GM12878 (cell line): ENCODE data around the gene CITED1. TPM values are rescaled to one million over a fixed set of nuclear protein-coding genes. Genes with fewer than 3 reads are reported as not detected.

ENCODE experiments used
- ATAC-seq: fragments of 200-7000 bp; cut with Tn5 transposase; 3 replicates; pipeline ENCODE4 v1.9.1; 2020; ENCODE audit warnings: mild to moderate bottlenecking, moderate library complexity
- BruUV-seq: library from RNA; stranded (reverse); fragments of 400-500 nt; replicated peaks from 2 replicates; lab custom pipeline; 2021; lab: Mats Ljungman, UMichigan
- CTCF ChIA-PET: fragments of 300-600 bp; sonication (Branson Sonifier 250); formaldehyde crosslinking; extraction: SDS; loops from one replicate; lab custom pipeline; 2021; ENCODE audit warnings: inconsistent platforms; lab: Yijun Ruan, JAX
- POLR2A ChIA-PET: fragments of 350-600 bp; formaldehyde crosslinking; extraction: SDS; loops from one replicate; lab custom pipeline; 2021; ENCODE audit warnings: inconsistent platforms; lab: Charles Lee
- RAD21 ChIA-PET: fragments of 300-600 bp; sonication (Branson Sonifier 250); formaldehyde crosslinking; loops from one replicate; lab custom pipeline; 2023; ENCODE audit warnings: antibody characterized with exemption; ENCODE audit not compliant: unreplicated experiment; lab: Charles Lee
- SMC1A ChIA-PET: fragments of 300-600 bp; sonication (Branson Sonifier 250); formaldehyde crosslinking; loops from one replicate; lab custom pipeline; 2023; ENCODE audit not compliant: unreplicated experiment, uncharacterized antibody; lab: Charles Lee
- DNase-seq: peaks from one replicate; pipeline ENCODE4 v3.0.0-alpha.2; 2011; ENCODE audit warnings: low read depth, low spot score
- FAIRE-seq: peaks from 3 replicates; lab custom pipeline; 2011; peaks lifted over from hg19 to GRCh38; lab: Jason Lieb, UNC
- H2AFZ ChIP-seq: 2 replicates; pipeline ENCODE4 v1.6.0; 2011; ENCODE audit warnings: low read depth, low read length, control low read depth; ENCODE audit not compliant: control insufficient read depth
- H3K27ac ChIP-seq: 2 replicates; pipeline ENCODE4 v1.5.1; 2011; ENCODE audit warnings: control low read depth; ENCODE audit not compliant: control insufficient read depth, insufficient read depth
- H3K27me3 ChIP-seq, 2 experiments: replicated peaks in 1 of 2; 2 replicates each; pipeline versions ENCODE4 v1.6.0 to v1.6.1; 2011; ENCODE audit warnings: low read length in 1 of 2; ENCODE audit not compliant: control insufficient read depth in 2 of 2, insufficient read depth in 2 of 2
- H3K36me3 ChIP-seq, 2 experiments: 2 replicates each; pipeline ENCODE4 v1.5.1; 2011; ENCODE audit warnings: low read length in 1 of 2; ENCODE audit not compliant: control insufficient read depth in 2 of 2, insufficient read depth in 2 of 2
- H3K4me1 ChIP-seq: 2 replicates; pipeline ENCODE4 v1.6.1; 2011; ENCODE audit warnings: mild to moderate bottlenecking, low read length, moderate library complexity, mixed read lengths; ENCODE audit not compliant: control insufficient read depth, insufficient read depth
- H3K4me2 ChIP-seq: 2 replicates; pipeline ENCODE4 v1.6.0; 2011; ENCODE audit warnings: control low read depth; ENCODE audit not compliant: control insufficient read depth, insufficient read depth
- H3K4me3 ChIP-seq: fragments of 200-600 bp; sonication (generic); 2 replicates; pipeline ENCODE4 v1.5.1; 2016
- H3K79me2 ChIP-seq: 2 replicates; pipeline ENCODE4 v1.6.0; 2011; ENCODE audit warnings: low read length; ENCODE audit not compliant: control insufficient read depth, insufficient read depth
- H3K9ac ChIP-seq: 2 replicates; pipeline ENCODE4 v1.8.0; 2011; ENCODE audit warnings: low read length, control low read depth, mixed read lengths; ENCODE audit not compliant: control insufficient read depth, insufficient read depth
- H3K9me3 ChIP-seq: replicated peaks from 3 replicates; pipeline ENCODE4 v1.5.1; 2011; ENCODE audit warnings: mild to moderate bottlenecking, low read length; ENCODE audit not compliant: control insufficient read depth, insufficient read depth
- H4K20me1 ChIP-seq: 2 replicates; pipeline ENCODE4 v1.6.0; 2011; ENCODE audit not compliant: control insufficient read depth, insufficient read depth
- ASH2L ChIP-seq: fragments of 300-600, 200-600 bp; sonication (generic); IDR thresholded peaks from 2 replicates; pipeline ENCODE4 v1.6.1; 2017; ENCODE audit warnings: low read depth, mild to moderate bottlenecking, borderline replicate concordance
- BACH1 ChIP-seq: fragments of 450-650 bp; IDR thresholded peaks from 2 replicates; pipeline ENCODE4 v1.6.1; 2017; ENCODE audit warnings: mild to moderate bottlenecking, borderline replicate concordance
- BCL11A ChIP-seq: IDR thresholded peaks from 2 replicates; pipeline ENCODE4 v1.6.1; 2011; ENCODE audit warnings: low read depth, low read length
- CREM ChIP-seq: IDR thresholded peaks from 2 replicates; pipeline ENCODE4 v1.6.1; 2014; ENCODE audit warnings: antibody characterized with exemption, low read depth
- FOXM1 ChIP-seq: IDR thresholded peaks from 2 replicates; pipeline ENCODE4 v1.6.1; 2012; ENCODE audit warnings: low read depth, mild to moderate bottlenecking, inconsistent platforms, low read length, moderate library complexity
- HCFC1 ChIP-seq: fragments of 150-350 bp; IDR thresholded peaks from 2 replicates; pipeline ENCODE4 v1.6.1; 2014; ENCODE audit warnings: low read length
- HDAC6 ChIP-seq: fragments of 200-600 bp; sonication (generic); IDR thresholded peaks from one replicate; pipeline ENCODE4 v1.8.0; 2017; ENCODE audit warnings: antibody characterized with exemption; ENCODE audit not compliant: unreplicated experiment
- IKZF1 ChIP-seq: fragments of 450-650 bp; conservative IDR thresholded peaks from 2 replicates; pipeline ENCODE4 v1.6.1; 2017; ENCODE audit warnings: antibody characterized with exemption, mild to moderate bottlenecking
- JUNB ChIP-seq: IDR thresholded peaks from 2 replicates; pipeline ENCODE4 v1.6.1; 2016; ENCODE audit warnings: antibody characterized with exemption, mild to moderate bottlenecking
- MAX ChIP-seq: IDR thresholded peaks from 2 replicates; pipeline ENCODE4 v1.6.1; 2012; ENCODE audit warnings: low read depth, low read length, improper control_type of control experiment
- NRF1 ChIP-seq: conservative IDR thresholded peaks from 2 replicates; pipeline ENCODE4 v1.6.1; 2011; ENCODE audit warnings: mild to moderate bottlenecking, low read depth, low read length, improper control_type of control experiment
- SMAD5 ChIP-seq: IDR thresholded peaks from 2 replicates; pipeline ENCODE4 v1.6.1; 2016; ENCODE audit warnings: antibody characterized with exemption, low read depth
- SMC3 ChIP-seq: IDR thresholded peaks from 2 replicates; pipeline ENCODE4 v1.6.1; 2011; ENCODE audit warnings: low read length, improper control_type of control experiment, borderline replicate concordance
- SREBF1 ChIP-seq: IDR thresholded peaks from 2 replicates; pipeline ENCODE4 v1.6.1; 2012; ENCODE audit warnings: mild to moderate bottlenecking, low read length
- USF2 ChIP-seq: IDR thresholded peaks from 2 replicates; pipeline ENCODE4 v1.6.1; 2011; ENCODE audit warnings: low read depth, low read length, improper control_type of control experiment, borderline replicate concordance
- WGBS: methylation state at CpG from one replicate; pipeline ENCODE4 v1.1.6; 2016; ENCODE audit warnings: low lambda C conversion rate; ENCODE audit not compliant: insufficient replicate concordance, insufficient coverage; ENCODE audit errors: missing lambda C conversion rate; 5-methylcytosine and 5-hydroxymethylcytosine counted together
- in situ Hi-C: fragments of 300-500 bp; cut with MboI; formaldehyde crosslinking; loops from 9 replicates; pipeline ENCODE4 v1.14.3; 2018; ENCODE audit warnings: mixed read lengths
- intact Hi-C: fragments of 100-400 bp; cut with micrococcal nuclease; formaldehyde crosslinking; loops from one replicate; pipeline ENCODE4 v1.14.2; 2022; ENCODE audit not compliant: unreplicated experiment
- polyA plus RNA-seq, 11 experiments: library from polyadenylated mRNA; depleted of rRNA in 4 of 11; unstranded in 6 of 11; stranded (reverse) in 5 of 11; fragments of >200 nt; fragmentation: Nextera tagmentation in 4 of 11; fragmentation: Illumina TruSeq in 1 of 11; extraction: Ambion mirVana in 4 of 11; extraction: Trizol in 1 of 11; gene quantifications; 1 replicate in 1 of 11; 2 replicates in 10 of 11; pipeline versions ENCODE4 v1.2.1 to v1.2.3, GENCODE V29; 2011 to 2016; ENCODE audit warnings: inconsistent platforms in 2 of 11, missing spikeins in 2 of 11, low read depth in 1 of 11
- total RNA-seq, 4 experiments: library from RNA; depleted of rRNA in 3 of 4; stranded (reverse); fragments of >200 nt in 3 of 4; fragmentation: Illumina TruSeq in 1 of 4; extraction: Trizol in 1 of 4; gene quantifications; 2 replicates each; pipeline versions ENCODE4 v1.2.1 to v1.2.3, GENCODE V29; 2013 to 2021
- TF ChIP-seq, protein P1 (sequence below): IDR thresholded peaks from 2 replicates; pipeline ENCODE4 v1.6.1; 2011; ENCODE audit warnings: mild to moderate bottlenecking, low read depth, low read length, moderate library complexity; ENCODE audit not compliant: insufficient replicate concordance
- TF ChIP-seq, protein P2 (sequence below): IDR thresholded peaks from 2 replicates; pipeline ENCODE4 v1.6.1; 2012; ENCODE audit warnings: improper control_type of control experiment, low read depth, low read length; ENCODE audit not compliant: insufficient replicate concordance

The CITED1 gene
- total and polyA plus RNA-seq, 10 of the 15 experiments (the other 5 are each of a cell fraction or from before 2014, with no cell fraction given) = 0.56 TPM; not detected in 9

GRCh38 chrX:72330131-72330530 lies 24.4 kb upstream of the CITED1 start (continued):
- TF ChIP-seq, protein P1, sequence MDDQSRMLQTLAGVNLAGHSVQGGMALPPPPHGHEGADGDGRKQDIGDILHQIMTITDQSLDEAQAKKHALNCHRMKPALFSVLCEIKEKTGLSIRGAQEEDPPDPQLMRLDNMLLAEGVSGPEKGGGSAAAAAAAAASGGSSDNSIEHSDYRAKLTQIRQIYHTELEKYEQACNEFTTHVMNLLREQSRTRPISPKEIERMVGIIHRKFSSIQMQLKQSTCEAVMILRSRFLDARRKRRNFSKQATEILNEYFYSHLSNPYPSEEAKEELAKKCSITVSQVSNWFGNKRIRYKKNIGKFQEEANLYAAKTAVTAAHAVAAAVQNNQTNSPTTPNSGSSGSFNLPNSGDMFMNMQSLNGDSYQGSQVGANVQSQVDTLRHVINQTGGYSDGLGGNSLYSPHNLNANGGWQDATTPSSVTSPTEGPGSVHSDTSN = no peak
- TF ChIP-seq USF2 = no peak
- no peak for TF ChIP-seq BCL11A
- TF ChIP-seq JUNB = no peak

- Histone ChIP-seq H4K20me1 (no peaks in the 10 kb centered on the region), H3K79me2 (no peaks in the 10 kb centered on the region), H2AFZ (no peak overlapping the region), H3K27me3 (no peaks in the 10 kb centered on the region), H3K27ac (no peak overlapping the region), H3K4me1 (no peaks in the 10 kb centered on the region), H3K9ac (no peak overlapping the region), H3K4me2 (no peak overlapping the region), H3K9me3 (no peaks in the 10 kb centered on the region), H3K36me3 (no peaks in the 10 kb centered on the region), H3K4me3 (no peak overlapping the region)
- CTCF ChIA-PET = no interaction called here
- intact Hi-C loops = no loop called here
- RAD21 ChIA-PET = no interaction called here
- 54% methylated on average over 8 of the region's 8 CpGs for WGBS
- ATAC-seq (no peak), FAIRE-seq (no peak), DNase-seq (no peak)
- BruUV-seq = no TSS peak
- SMC1A ChIA-PET = no interaction called here
- in situ Hi-C loops = no loop called here
- POLR2A ChIA-PET = no interaction called here
- TF ChIP-seq NRF1 (no peak), SMC3 (no peak), HDAC6 (no peak), HCFC1 (no peak), ASH2L (no peak), SMAD5 (no peak), CREM (no peak), IKZF1 (no peak), SREBF1 (no peak), MAX (no peak), BACH1 (no peak), FOXM1 (no peak)
- TF ChIP-seq, protein P2, sequence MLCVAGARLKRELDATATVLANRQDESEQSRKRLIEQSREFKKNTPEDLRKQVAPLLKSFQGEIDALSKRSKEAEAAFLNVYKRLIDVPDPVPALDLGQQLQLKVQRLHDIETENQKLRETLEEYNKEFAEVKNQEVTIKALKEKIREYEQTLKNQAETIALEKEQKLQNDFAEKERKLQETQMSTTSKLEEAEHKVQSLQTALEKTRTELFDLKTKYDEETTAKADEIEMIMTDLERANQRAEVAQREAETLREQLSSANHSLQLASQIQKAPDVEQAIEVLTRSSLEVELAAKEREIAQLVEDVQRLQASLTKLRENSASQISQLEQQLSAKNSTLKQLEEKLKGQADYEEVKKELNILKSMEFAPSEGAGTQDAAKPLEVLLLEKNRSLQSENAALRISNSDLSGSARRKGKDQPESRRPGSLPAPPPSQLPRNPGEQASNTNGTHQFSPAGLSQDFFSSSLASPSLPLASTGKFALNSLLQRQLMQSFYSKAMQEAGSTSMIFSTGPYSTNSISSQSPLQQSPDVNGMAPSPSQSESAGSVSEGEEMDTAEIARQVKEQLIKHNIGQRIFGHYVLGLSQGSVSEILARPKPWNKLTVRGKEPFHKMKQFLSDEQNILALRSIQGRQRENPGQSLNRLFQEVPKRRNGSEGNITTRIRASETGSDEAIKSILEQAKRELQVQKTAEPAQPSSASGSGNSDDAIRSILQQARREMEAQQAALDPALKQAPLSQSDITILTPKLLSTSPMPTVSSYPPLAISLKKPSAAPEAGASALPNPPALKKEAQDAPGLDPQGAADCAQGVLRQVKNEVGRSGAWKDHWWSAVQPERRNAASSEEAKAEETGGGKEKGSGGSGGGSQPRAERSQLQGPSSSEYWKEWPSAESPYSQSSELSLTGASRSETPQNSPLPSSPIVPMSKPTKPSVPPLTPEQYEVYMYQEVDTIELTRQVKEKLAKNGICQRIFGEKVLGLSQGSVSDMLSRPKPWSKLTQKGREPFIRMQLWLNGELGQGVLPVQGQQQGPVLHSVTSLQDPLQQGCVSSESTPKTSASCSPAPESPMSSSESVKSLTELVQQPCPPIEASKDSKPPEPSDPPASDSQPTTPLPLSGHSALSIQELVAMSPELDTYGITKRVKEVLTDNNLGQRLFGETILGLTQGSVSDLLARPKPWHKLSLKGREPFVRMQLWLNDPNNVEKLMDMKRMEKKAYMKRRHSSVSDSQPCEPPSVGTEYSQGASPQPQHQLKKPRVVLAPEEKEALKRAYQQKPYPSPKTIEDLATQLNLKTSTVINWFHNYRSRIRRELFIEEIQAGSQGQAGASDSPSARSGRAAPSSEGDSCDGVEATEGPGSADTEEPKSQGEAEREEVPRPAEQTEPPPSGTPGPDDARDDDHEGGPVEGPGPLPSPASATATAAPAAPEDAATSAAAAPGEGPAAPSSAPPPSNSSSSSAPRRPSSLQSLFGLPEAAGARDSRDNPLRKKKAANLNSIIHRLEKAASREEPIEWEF = no peak
Measured at GRCh38 chrX:72326605-72327300, 21.0 kb upstream of the CITED1 start.
